CD4-positive, alpha-beta T cell treated with Interleukin-17A for 1 hour (primary cell): ENCODE measurements around the gene NACC2.
"Not testable (repeated sequence)": the region's sequence is repeated elsewhere in the genome, so short reads cannot be mapped to it uniquely, and the experiment has no call there.

Experiments
- DNase-seq: peaks from one replicate; pipeline ENCODE4 v3.0.0-alpha.2; 2020

Gene NACC2

DNA sequence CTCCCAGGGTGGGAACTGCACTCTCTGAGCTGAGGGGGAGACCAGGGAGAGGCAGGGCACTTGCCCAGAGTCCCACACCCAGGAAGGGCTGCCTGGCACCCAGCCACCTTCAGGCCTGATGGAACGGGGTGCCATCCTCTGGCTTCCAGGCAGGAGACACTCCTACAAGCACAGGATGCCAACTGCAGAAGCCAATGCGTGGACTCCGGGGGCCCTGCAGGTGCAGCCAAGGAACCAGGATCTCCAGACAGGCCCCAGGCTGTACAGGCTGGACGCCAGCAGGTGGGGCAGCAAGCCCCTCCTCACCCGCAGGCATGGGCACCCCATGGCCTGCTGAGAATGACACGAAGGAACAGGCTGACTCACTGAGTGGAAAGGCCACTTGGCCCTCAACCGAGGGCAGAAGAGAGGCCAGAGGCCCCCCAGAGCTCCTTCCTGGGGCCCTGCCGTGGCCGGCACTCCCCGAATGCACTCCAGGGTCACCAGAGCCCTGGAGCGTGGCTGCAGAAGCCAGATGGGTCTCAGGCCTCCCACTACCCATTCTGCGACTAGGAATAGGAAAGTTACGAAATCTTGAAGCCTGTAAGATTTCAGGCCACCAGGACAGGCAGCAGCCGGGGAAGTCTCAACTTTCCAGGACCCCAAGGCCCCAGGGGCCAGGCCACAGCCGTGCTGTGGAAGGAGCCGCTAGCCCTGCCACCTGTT lies 15.7 kb downstream of the NACC2 start:
- no peak for DNase-seq

DNA sequence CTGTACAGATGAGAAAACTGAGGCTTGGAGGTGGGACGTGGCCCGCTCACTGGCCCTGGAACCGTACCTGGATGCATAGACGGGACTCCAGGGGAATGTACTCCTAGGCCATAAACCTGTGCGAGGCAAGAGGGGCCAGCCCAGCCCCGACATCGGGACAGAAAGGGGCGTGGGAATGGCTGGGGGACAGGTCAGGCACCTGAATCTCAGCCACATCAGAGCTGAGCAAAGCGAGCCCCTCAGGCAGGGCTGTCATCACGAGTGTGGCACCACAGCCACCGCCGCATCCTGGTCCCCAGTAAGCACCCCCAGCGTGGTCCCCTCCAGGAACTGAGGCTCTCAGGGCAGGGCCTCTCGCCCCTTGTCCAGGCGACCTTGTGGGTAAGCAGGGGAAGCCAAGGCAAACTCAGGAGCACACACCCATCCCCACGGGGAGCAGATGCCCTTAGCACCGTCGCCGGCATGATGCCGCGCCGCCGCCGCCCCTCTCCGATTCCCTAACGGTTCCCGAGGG lies 16.5 kb downstream of the NACC2 start:
- no peak for DNase-seq

DNA sequence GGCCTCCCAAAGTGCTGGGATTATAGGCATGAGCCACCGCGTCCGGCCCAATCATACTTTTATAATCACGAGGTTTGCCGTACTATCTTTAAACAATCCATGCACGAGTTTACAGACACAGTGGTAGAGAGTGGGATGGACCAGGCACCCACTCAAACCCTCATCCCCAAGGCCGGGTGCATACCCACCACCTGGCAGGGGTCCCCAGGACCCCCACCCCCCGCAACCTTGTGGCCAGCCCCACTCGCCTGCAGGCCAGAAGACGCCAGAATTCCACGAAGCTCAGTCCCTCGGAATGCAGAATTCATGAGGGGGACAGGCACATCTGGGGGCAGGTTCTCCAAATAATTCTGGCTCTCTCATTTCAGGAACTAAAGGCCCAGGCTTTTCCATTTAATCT lies 17.1 kb downstream of the NACC2 start:
- DNase-seq = no peak

DNA sequence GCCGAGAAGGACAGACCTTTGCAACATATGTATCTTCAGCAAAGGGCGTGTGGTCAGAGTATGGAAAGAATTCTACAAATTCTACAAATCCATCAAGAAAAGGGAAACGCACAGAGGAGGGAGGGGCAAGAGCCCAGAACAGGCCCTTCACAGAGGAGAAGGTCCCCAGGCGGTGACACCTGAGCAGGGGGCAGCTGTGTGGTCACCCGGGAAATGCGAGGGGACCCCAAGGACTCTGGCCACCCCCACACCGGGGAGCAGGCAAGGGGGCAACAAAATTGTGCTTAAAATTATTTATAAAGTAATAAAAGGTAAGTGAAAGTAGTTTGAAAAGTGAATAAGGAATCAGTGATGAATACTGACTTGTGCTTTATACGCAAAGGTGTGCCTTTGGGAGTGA lies 17.6 kb downstream of the NACC2 start:
- no peak for DNase-seq

DNA sequence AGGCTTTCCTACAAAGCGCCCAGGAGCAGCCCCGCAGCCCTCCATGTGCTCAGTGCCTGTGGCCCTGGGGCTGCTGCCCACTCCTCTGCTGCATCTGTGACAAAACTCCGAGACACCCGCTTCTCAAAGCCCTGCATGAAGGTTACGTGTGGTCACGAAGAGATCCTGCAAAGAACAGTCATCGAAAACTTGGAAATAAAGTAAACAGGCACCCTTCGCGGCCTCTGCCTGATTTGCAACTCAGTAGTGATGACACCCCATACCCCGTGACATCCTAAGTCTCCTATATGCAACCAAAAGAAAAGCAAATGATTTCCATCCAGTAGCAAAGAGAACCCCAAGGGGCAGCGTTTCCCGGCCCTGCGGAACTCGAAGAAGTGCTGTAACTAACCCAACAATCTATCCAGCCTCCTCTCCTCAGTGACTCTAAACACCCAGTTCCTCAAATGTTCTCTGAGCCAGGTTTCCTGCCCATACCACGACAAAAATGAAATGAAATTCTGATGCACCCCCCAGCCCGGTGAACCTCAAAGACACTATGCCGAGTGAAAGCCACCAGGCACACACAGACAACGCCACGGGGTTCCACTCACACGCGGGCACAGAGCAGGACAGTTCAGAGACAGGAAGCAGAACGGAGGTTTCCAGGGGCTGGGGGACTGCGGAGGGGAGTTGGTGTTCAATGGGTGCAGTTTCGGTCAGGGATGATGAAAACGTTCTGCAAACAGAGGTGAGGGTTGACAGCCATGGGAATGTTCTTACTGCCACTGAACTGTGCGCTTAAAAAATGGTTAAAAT lies 19.0 kb downstream of the NACC2 start:
- peak; percentile 21 for DNase-seq

DNA sequence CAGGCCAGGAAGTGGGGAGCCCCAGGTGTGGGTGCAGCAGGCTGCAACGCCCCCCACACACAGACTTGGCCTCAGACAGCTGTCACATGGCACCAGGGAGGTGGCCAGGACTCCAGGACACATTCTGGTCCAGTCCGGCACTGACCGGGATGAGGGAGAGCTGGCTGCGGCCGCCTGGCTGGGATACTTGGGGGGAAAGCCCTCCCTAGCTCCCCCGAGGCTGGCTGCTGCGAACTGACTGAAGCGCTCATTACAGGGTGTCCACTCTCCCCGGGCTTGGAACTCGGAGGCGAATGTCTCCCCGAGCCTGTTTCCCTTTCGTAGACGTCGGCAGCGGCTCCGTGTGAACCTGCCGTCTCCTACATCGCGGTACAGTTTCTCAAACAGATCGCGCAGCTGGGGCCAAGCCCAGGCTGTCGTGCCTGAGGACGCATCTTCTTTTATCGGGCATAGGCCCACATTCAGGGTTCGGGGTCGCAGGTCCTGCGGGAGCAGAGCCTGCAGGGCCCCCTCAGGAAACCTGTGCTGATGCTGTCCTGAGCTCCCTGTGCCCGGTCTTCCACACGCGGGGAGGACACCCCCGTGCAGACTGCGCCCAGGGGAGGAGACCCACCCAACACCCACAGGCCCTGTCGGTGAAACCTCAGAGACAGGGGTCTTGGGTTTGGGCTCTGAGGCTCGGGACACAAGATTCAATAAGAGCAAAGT lies 19.8 kb downstream of the NACC2 start:
- no peak for DNase-seq

DNA sequence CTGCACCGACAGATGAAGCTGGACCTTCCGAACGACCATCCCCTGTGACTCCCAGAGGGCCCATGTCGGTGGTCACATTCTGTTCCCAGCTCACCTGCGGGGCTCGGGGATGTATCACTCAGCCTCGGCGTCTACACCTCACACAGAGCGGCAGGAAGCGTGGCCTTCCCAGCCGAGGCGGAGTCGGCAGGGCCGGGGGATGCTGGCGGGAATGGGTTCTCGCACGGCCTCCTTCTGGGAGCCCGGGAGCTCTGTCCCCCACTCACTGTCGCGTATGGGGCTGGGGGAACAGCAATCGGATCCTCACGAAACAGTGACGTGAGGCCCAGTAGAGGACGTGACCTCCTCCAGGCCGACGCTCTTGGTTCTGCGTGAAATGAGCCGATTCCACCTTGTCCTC lies 20.4 kb downstream of the NACC2 start:
- no peak for DNase-seq

DNA sequence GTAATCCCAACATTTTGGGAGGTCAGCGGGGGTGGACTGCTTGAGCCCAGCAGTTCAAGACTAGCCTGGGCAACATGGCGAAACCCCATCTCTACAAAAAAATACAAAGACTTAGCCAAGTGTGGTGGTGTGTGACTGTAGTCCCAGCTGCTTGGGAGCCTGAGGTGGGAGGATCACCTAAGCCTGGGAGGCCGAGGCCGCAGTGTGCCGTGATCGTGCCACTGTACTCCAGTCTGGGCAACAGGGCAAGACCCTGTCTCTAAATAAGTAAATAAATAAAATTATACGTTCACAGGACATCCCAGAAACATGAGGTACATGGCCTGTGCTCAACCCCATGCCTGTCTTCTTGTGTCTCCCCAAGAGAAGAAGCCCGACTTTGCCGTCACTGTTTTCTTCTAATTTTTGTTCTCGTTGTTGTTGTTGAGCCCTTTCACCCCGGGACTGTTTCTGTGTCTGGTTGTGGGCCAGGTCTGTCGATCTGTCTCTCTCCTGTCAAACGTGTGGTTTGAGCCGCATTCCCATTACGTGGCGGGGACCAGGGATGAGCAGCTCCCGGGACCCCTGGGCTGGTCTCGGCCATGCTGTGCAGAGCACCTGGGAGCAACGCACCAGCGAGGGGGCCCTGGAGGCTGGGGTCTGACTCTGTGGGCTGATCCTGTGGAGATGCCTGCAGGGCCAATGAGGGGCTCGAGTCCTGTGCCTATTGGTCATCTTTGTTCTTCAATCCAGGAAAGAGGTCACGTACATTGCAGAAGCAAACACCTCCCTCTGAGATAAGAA lies 32.2 kb downstream of the NACC2 start:
- no peak for DNase-seq

DNA sequence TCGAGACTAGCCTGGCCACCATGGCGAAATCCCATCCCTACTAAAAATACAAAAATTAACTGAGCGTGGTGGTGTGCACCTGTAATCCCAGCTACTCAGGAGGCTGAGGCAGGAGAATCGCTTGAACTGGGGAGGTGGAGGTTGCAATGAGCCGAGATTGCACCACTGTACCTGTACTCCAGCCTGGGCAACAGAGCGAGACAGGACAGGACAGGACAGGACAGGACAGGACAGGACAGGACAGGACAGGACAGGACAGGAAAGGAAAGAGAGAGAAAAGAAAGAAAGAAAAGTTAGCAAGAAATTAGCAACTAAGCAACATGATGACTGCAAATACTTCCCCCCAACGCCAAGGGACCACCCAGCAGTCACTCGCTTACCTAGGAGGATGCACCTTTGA lies 33.2 kb downstream of the NACC2 start:
- not testable (repeated sequence) for DNase-seq

DNA sequence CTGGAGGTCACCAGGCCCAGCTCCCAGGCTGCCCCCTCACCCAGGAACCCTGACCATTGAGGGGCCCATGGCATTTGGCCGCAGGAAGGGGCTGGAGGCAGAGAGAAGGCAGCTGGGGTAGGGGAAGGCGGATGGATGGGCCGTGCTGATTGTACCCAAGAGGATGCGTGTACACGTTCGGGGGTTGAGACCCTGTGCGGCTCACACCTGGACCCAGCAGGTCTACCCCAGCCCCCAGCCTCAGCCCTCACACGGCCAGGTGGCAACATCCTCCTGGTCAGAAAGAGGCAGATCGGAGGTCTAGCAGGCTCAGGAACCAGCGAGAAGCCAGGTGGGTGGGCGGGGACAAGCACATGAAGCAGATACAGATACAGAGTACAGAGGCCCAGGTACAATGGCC lies 33.7 kb downstream of the NACC2 start:
- DNase-seq = no peak

DNA sequence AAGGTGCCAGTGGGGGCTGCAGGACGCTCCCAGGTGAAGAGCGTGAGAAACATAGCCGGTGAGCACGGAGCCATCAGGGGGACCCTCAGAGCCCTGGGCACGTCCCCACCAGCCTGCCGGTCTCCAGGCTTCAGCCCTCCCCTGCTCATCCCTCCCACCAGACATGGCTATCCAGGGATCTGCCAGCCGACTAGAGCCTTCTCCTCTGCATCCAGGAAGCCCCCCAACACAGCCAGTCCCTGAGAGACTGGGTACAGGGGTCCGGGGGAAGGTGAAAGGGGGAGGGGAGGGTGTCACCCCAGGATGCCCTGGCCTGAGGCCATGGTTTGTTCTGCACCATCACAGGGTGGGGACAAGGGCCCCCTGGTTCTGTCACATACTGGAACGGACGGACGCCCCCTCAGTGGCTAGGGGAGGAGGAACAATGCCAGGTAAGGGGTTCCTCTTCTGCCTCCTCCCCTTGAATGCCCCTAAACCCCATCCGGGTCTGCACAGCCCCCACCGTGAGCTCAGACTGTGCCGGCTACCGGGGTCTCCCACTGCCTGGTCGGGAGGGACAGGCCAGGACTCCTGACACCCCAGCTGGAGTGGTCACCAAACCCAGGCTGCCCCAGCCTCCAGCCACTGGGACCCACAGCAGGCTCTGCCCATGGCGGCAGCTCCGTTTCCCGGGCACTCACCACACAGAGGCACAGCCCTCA lies 34.3 kb downstream of the NACC2 start:
- no peak for DNase-seq

DNA sequence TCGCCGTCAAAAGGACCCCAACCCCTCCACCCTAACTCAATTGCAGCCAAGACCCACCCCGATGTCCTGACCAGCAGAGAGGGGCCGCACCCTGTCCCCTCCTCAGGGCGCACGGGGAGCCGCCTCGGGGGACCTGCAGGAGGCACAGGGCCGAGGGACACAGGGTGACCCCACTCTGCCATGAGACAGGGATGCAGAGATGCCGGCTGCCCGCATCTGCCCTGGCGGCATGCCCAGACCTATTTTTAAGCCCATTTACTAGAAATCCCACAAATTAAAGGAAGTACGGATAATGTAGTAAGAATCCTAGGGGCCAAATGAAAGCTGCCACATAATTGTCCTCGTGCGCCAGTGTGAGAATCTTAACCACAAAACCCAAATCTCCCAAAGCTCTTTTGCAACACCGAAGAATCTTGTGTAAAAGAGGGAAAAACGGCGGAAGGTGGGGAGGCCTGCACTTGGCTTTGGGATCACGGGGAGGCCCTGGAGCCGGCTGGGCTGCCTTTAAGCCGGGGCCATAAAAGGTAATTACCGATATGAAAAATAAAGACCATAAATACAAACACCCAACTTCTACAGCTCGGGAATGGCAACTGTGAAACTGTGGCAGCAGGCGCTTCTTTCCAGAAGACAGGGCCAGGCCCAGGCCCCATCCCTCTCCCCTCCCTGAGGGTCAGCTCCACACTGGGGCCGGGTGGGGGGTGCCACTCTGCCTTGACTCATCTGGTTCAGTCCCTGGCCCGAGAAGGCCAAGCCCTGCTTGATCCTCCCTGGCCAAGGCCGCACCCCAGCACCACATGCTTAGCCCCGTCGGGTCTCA lies 35.0 kb downstream of the NACC2 start:
- DNase-seq = no peak

DNA sequence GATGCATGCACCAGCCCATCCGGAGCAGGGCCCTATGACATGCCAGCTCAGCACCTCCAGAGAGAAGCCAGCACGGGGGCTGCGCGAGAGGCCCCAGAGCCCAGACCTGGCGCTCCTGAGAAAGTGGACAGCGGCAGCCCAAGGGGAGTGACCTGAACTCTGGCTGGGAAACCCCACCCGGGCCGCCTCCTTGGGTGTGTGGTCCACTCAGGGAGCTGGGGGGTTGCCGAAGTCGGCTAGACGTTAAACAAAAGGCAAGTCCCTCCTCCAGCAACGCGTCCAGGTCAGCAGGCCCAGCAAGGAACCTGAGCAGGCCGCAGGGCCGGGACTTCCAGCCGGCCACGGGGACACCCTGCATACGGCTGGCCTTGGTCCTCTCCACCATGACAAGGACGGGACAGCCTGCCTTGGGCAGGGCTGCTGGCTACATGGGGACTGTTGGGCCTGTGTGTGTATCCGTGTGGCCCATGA lies 35.7 kb downstream of the NACC2 start:
- DNase-seq = no peak

DNA sequence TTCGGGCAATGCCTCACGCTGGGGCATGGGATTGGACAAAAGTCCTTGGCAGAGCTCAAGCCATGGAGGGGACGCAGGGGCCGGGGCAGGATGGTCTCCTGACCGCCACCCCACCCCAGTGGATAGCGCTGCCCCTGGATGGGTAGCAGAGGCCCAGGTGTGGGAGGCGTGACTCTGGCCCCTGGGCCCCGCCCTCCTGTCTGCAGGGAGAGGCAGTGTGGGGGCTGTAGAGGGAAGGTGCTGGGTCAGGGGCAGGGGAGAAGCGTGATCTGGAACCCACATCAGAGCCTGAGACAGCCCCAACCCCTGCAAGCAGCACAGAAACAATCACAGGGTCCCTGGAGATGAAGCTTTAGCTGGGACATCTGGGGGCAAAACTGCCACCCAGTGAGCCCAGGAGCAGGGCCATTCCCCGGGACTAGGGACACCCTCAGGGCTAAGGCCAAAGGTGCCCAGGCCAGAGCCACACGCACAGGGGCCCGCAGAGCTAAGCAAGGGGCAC lies 36.2 kb downstream of the NACC2 start:
- no peak for DNase-seq

DNA sequence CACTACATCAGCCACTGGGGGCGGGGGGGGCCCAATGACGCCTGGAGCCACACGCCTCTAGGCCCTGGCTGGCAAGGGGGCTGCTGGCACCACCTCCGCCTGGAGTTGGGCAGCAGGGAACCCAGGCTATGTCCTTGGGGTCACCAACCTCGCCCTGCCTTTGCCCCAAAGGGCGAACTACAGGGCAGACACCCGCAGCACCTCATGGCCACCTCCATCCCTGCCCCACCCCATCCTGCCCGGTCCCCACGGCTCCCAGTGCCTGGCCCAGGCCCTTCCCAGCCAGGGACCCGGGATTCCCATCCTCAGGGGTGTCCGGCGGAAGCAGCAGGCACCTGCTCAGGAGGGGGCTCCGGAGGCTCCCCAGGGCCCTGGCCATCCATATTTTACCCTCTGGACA lies 37.0 kb downstream of the NACC2 start:
- DNase-seq = no peak

DNA sequence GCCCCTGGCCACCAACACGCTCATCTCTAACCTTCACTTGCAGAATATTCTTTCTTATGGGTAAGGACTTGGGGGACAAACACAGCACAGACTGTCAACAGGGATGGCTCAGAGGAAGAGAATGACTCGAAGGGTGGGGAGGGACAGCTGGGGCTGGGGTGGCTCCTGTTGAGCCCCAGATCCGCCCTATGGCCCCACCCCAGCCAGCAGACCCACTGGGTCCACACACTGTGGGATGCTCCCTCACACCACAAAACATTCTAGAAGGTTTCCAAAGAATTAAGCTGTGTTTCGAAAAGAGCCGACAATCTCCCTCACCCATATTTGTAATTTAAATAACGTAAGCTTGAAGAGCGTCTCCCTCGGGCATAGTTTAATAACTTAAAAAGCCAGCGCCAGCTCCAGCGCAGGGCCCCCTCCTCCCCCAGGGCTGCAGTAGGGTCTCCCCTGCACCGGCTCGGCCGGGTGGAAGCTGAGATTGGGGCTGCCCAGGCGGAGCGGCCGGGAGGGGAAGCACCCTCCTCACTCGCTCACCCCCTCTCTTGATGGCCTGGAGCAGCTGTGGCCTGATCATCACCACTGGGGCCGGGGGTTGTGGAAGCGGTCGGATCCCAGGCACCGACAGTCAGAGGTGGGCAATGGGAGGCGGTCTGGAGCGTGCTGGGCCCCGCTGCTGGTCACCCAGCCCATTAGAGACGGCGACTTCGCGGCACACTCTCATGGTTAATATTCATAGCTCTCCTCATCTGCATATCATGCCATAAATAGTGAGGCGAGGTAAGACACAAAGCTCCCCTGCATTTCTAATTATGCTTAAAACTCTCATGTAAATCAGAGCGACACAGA lies 37.6 kb downstream of the NACC2 start:
- no peak for DNase-seq

DNA sequence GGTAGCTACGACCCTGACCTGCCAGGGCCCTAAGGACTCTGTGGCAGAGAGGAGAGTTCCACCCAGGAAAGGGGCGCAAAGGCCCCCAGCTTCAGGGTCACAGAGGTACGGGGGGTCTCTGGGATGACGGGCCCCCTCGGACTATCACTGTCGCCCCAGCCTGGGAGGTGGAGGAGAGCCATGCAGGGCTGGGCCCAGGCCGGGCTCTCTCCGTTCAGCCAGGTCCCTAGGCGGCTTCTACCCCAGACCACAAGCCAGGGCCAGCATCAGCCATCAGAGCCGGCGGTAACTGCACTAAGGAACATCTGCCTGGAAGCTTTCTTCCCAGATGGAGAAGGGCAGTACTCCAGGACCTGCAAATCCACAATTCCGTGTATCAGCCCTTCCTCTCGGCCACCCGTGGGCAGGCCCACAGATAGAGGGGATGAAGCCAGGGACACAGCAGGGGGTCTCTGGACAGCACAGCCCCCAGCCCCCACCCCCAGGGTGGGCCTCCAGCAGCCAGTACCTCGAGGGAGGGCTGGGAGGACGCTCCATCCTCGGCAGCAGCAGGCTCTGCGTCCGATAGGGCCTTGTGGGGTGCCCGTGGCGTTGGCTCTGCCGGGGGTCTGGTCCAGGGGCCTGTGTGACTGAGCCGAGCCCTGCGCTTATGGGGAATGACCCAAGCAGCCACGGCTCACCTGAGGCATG lies 38.4 kb downstream of the NACC2 start:
- DNase-seq = no peak

DNA sequence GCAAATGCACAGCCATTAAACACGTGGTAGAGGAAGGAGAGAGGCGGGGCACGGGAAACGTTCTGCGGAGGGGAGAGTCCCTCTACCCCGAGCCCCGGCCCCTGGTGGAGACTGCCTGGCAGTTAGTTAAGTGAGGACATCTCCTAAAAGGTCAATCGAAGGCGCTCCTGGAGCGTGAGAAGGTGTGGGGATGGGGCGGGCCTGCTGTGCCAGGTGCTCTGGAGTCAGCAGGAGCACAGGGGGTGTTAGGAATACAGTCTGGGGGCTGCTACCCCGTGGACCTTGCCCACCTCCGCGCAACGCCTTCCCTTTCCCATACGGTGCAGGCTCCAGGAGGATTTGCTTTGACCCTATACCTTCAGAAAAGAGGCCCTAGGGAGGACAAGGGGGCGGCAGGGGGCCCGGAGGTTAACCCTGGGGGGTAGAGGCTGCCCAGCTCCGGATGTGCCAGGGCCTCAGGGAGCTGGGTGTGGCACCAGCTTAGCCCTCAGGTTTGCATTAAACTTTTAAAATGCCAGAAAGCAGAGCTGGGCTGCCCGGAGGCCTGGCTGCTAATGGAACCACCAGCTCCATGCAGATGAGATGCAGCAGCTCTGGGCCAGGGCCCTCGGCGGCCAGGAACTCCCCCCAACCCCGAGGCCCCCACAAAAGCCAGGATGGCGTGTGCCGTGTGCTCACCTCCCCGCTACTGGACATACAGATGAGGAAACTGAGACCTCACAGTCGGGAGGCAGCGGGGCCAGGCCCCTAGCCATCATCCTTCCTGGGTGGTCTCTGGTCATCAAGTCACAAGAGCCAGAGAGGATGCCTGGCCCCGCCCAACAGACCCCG lies 39.2 kb downstream of the NACC2 start:
- DNase-seq = no peak
